RPMI8226 (cell line): ENCODE results near the gene HID1.
"Not testable (repeated sequence)": the region's sequence is repeated elsewhere in the genome, so short reads cannot be mapped to it uniquely, and the experiment has no call there.

ENCODE experiments used
- DNase-seq: peaks from one replicate; pipeline ENCODE4 v3.0.0-alpha.2; 2015

The HID1 gene

GRCh38 chr17:74972107-74972972 lies at the start of gene HID1:
Gene HID1 (minus strand): TSS chr17:74972759. CDS start chr17:74972656, 103 bp downstream.
- peak; percentile 86 for DNase-seq

GRCh38 chr17:75020331-75021110 lies 48.0 kb upstream of the HID1 start:
- no peak for DNase-seq

GRCh38 chr17:75019710-75020109 lies 47.2 kb upstream of the HID1 start:
- no peak for DNase-seq

GRCh38 chr17:75019146-75019545 lies 46.6 kb upstream of the HID1 start:
- no peak for DNase-seq

GRCh38 chr17:75013092-75013559 lies 40.6 kb upstream of the HID1 start:
- DNase-seq = no peak

GRCh38 chr17:75012346-75013091 lies 40.0 kb upstream of the HID1 start, which contains the start of gene MRPL58:
Gene MRPL58 (plus strand): TSS chr17:75012670. CDS start chr17:75012687, 17 bp downstream.
- DNase-seq = peak; percentile 89

- no peak for DNase-seq
Observed at GRCh38 chr17:75012096-75012345, 39.5 kb upstream of the HID1 start.

- DNase-seq = no peak
Observed at GRCh38 chr17:75011401-75012095, 39.0 kb upstream of the HID1 start.

- DNase-seq = peak; percentile 16
Observed at GRCh38 chr17:75010683-75011400, 38.3 kb upstream of the HID1 start.

- DNase-seq = no peak
Observed at GRCh38 chr17:75009139-75009724, 36.7 kb upstream of the HID1 start.

GRCh38 chr17:75008373-75008772 lies 35.8 kb upstream of the HID1 start:
- DNase-seq = peak; percentile 15

- DNase-seq = no peak
Observed at GRCh38 chr17:75006653-75007052, 34.1 kb upstream of the HID1 start.

- not testable (repeated sequence) for DNase-seq
Observed at GRCh38 chr17:75006084-75006483, 33.5 kb upstream of the HID1 start.

- DNase-seq = no peak
Observed at GRCh38 chr17:75005291-75005690, 32.7 kb upstream of the HID1 start.

- no peak for DNase-seq
Observed at GRCh38 chr17:75004371-75004770, 31.8 kb upstream of the HID1 start.

GRCh38 chr17:75003957-75004355 lies 31.4 kb upstream of the HID1 start:
- no peak for DNase-seq

GRCh38 chr17:75003070-75003956 lies 30.8 kb upstream of the HID1 start:
- DNase-seq = no peak

- no peak for DNase-seq
Observed at GRCh38 chr17:75001915-75002843, 29.6 kb upstream of the HID1 start.

GRCh38 chr17:74999523-74999922 lies 27.0 kb upstream of the HID1 start:
- DNase-seq = no peak
